WTC11 (cell line): ENCODE results near the gene CDK4. TPM values are rescaled to one million over a fixed set of nuclear protein-coding genes. Genes with fewer than 3 reads are reported as not detected.

Source experiments
- ATAC-seq: fragments of 200-7000 bp; cut with Tn5 transposase; 2 replicates; pipeline ENCODE4 v1.10.0; 2021; ENCODE audit warnings: mild to moderate bottlenecking, moderate library complexity
- CTCF ChIA-PET: fragments of 300-600 bp; sonication (Branson Sonifier 250); formaldehyde crosslinking; loops from one replicate; lab custom pipeline; 2021; ENCODE audit warnings: antibody characterized with exemption; lab: Charles Lee
- POLR2A ChIA-PET: fragments of 350-600 bp; sonication (Branson Sonifier 250); formaldehyde crosslinking; loops from one replicate; lab custom pipeline; 2021; ENCODE audit warnings: antibody characterized with exemption; lab: Charles Lee
- DNase-seq: peaks from one replicate; pipeline ENCODE4 v3.0.0; 2021; ENCODE audit warnings: low spot score
- H3K27ac Mint-ChIP-seq: 2 replicates; pipeline ENCODE4 v1.8.0; 2021; ENCODE audit warnings: mixed read lengths
- H3K27me3 Mint-ChIP-seq: 2 replicates; pipeline ENCODE4 v1.8.0; 2021; ENCODE audit warnings: low read depth, mild to moderate bottlenecking, moderate library complexity, mixed read lengths
- H3K36me3 Mint-ChIP-seq: 2 replicates; pipeline ENCODE4 v1.8.0; 2021; ENCODE audit warnings: mixed read lengths
- H3K4me1 Mint-ChIP-seq: 2 replicates; pipeline ENCODE4 v1.8.0; 2022; ENCODE audit warnings: mixed read lengths
- H3K4me3 Mint-ChIP-seq: 2 replicates; pipeline ENCODE4 v1.8.0; 2021; ENCODE audit warnings: mild to moderate bottlenecking, moderate library complexity, mixed read lengths
- H3K9me3 Mint-ChIP-seq: 2 replicates; pipeline ENCODE4 v1.8.0; 2021; ENCODE audit warnings: mixed read lengths
- ARID4B ChIP-seq: sonication (generic); formaldehyde crosslinking; IDR thresholded peaks from 2 replicates; pipeline ENCODE4 v1.8.0; 2023; ENCODE audit warnings: missing genetic modification reagents, mild to moderate bottlenecking, borderline replicate concordance
- ATF1 ChIP-seq: sonication (generic); formaldehyde crosslinking; IDR thresholded peaks from 2 replicates; pipeline ENCODE4 v1.8.1; 2023; ENCODE audit warnings: mild to moderate bottlenecking, moderate library complexity, missing genetic modification reagents
- ATF3 ChIP-seq: sonication (generic); formaldehyde crosslinking; conservative IDR thresholded peaks from 2 replicates; pipeline ENCODE4 v1.8.1; 2022; ENCODE audit warnings: mild to moderate bottlenecking, missing genetic modification reagents
- CDX4 ChIP-seq: fragments of 250-450 bp; sonication (Bioruptor Pico); IDR thresholded peaks from 2 replicates; pipeline ENCODE4 v1.9.0; 2021; ENCODE audit warnings: moderate library complexity, mild to moderate bottlenecking, inconsistent platforms, borderline replicate concordance
- E2F5 ChIP-seq: sonication (generic); formaldehyde crosslinking; IDR thresholded peaks from 2 replicates; pipeline ENCODE4 v1.8.1; 2022; ENCODE audit warnings: mild to moderate bottlenecking, moderate library complexity, missing genetic modification reagents
- ERG ChIP-seq: fragments of 250-450 bp; sonication (Bioruptor Pico); IDR thresholded peaks from 2 replicates; pipeline ENCODE4 v1.8.0; 2021; ENCODE audit warnings: mild to moderate bottlenecking
- NFE2L1 ChIP-seq: sonication (generic); formaldehyde crosslinking; IDR thresholded peaks from 2 replicates; pipeline ENCODE4 v1.8.1; 2023; ENCODE audit warnings: missing genetic modification reagents
- PREB ChIP-seq: sonication (generic); formaldehyde crosslinking; IDR thresholded peaks from 2 replicates; pipeline ENCODE4 v1.8.1; 2022; ENCODE audit warnings: mild to moderate bottlenecking, missing genetic modification reagents, moderate library complexity, borderline replicate concordance
- RORB ChIP-seq: fragments of 250-450 bp; sonication (Bioruptor Pico); IDR thresholded peaks from 2 replicates; pipeline ENCODE4 v1.9.0; 2021; ENCODE audit warnings: mild to moderate bottlenecking
- SP1 ChIP-seq: sonication (generic); formaldehyde crosslinking; conservative IDR thresholded peaks from 2 replicates; pipeline ENCODE4 v1.8.1; 2022; ENCODE audit warnings: missing genetic modification reagents
- ZBTB21 ChIP-seq: sonication (generic); formaldehyde crosslinking; IDR thresholded peaks from 2 replicates; pipeline ENCODE4 v1.8.1; 2023; ENCODE audit warnings: mild to moderate bottlenecking, missing genetic modification reagents, borderline replicate concordance
- ZNF425 ChIP-seq: fragments of 250-450 bp; sonication (Bioruptor Pico); conservative IDR thresholded peaks from 2 replicates; pipeline ENCODE4 v1.9.0; 2021; ENCODE audit warnings: mild to moderate bottlenecking
- ZNF532 ChIP-seq: fragments of 250-450 bp; sonication (Bioruptor Pico); IDR thresholded peaks from 2 replicates; pipeline ENCODE4 v1.9.0; 2021; ENCODE audit warnings: mild to moderate bottlenecking, borderline replicate concordance
- ZNF671 ChIP-seq: fragments of 250-450 bp; sonication (Bioruptor Pico); IDR thresholded peaks from 2 replicates; pipeline ENCODE4 v1.8.0; 2021; ENCODE audit warnings: mild to moderate bottlenecking
- total RNA-seq: library from RNA; stranded (reverse); gene quantifications from 3 replicates; pipeline ENCODE4 v1.2.3, GENCODE V29; 2021

Gene CDK4
- total RNA-seq, 1 experiment from 2014 or later, result 152 TPM

GRCh38 chr12:57781244-57781643 is 29.1 kb upstream of the CDK4 start:
- peaks cover 13% of the 10 kb centered on the region for H3K36me3 Mint-ChIP-seq
- CTCF ChIA-PET, result interaction anchor here (0.8 to 2.8 kb wide), 5 partner anchors 9 to 1221 kb away, joined by 3 to 17 read pairs (median 3); partner anchors contain the start of genes EEF1AKMT3 and METTL1
- TF ChIP-seq E2F5 (no peak), NFE2L1 (CRISPR knock-in tag) (no peak), PREB (CRISPR knock-in tag) (no peak), ERG (CRISPR knock-in tag) (no peak), ZNF671 (CRISPR knock-in tag) (no peak), ARID4B (CRISPR knock-in tag) (no peak), ZNF425 (CRISPR knock-in tag) (no peak)
- TF ChIP-seq, all 79 proteins: peak for 0
- no peaks in the 10 kb centered on the region for H3K9me3 Mint-ChIP-seq
- DNase-seq, result no peak
- ATAC-seq, result no peak
- no peak overlapping the region for H3K27ac Mint-ChIP-seq
- H3K27me3 Mint-ChIP-seq, result no peaks in the 10 kb centered on the region
- POLR2A ChIA-PET, result no interaction called here
- peaks cover 4% of the 10 kb centered on the region; the same call in 1 of the 2 replicates for H3K4me1 Mint-ChIP-seq
- no peak overlapping the region for H3K4me3 Mint-ChIP-seq

GRCh38 chr12:57780284-57780897 is 28.3 kb upstream of the CDK4 start:
- CTCF ChIA-PET, result interaction anchor here (2.2 kb wide), 1 partner anchor 23 kb away, joined by 10 read pairs; no protein-coding TSS in a partner anchor
- Mint-ChIP-seq H3K27me3 (no peaks in the 10 kb centered on the region), H3K4me1 (peaks cover 4% of the 10 kb centered on the region; the same call in 1 of the 2 replicates), H3K27ac (no peak overlapping the region), H3K36me3 (peaks cover 6% of the 10 kb centered on the region), H3K4me3 (no peak overlapping the region), H3K9me3 (no peaks in the 10 kb centered on the region)
- ATAC-seq (no peak), DNase-seq (no peak)
- POLR2A ChIA-PET, result interaction anchor here (1.0 kb wide), 1 partner anchor 8 kb away, joined by 5 read pairs; the partner anchor contains the start of genes EEF1AKMT3 and METTL1
- TF ChIP-seq ZBTB21 (no peak), CDX4 (CRISPR knock-in tag) (no peak), SP1 (no peak), PREB (CRISPR knock-in tag) (no peak), ATF3 (CRISPR knock-in tag) (no peak), ZNF532 (no peak), ATF1 (CRISPR knock-in tag) (no peak), RORB (no peak)
